Glutamatergic neuron (in vitro differentiated cells): ENCODE data around the gene C1orf122. TPM values are rescaled to one million over a fixed set of nuclear protein-coding genes. Genes with fewer than 3 reads are reported as not detected.

Source experiments
- DNase-seq: peaks from one replicate; pipeline ENCODE4 v3.0.0; 2022
- H3K27ac Mint-ChIP-seq: one replicate; pipeline ENCODE4 v1.8.0; 2020; ENCODE audit warnings: mild to moderate bottlenecking, mixed read lengths, inconsistent platforms; ENCODE audit not compliant: unreplicated experiment
- H3K27me3 Mint-ChIP-seq: one replicate; pipeline ENCODE4 v1.8.0; 2020; ENCODE audit warnings: mild to moderate bottlenecking, moderate library complexity, mixed read lengths, inconsistent platforms; ENCODE audit not compliant: unreplicated experiment
- H3K36me3 Mint-ChIP-seq: one replicate; pipeline ENCODE4 v1.8.0; 2020; ENCODE audit warnings: mild to moderate bottlenecking, mixed read lengths, inconsistent platforms; ENCODE audit not compliant: unreplicated experiment
- H3K4me1 Mint-ChIP-seq: one replicate; pipeline ENCODE4 v1.8.0; 2020; ENCODE audit warnings: mild to moderate bottlenecking, low read depth, mixed read lengths, inconsistent platforms; ENCODE audit not compliant: unreplicated experiment
- H3K4me3 Mint-ChIP-seq: one replicate; pipeline ENCODE4 v1.8.0; 2020; ENCODE audit warnings: mild to moderate bottlenecking, mixed read lengths, inconsistent platforms; ENCODE audit not compliant: unreplicated experiment
- H3K9me3 Mint-ChIP-seq: one replicate; pipeline ENCODE4 v1.8.0; 2020; ENCODE audit warnings: mild to moderate bottlenecking, moderate library complexity, mixed read lengths, inconsistent platforms; ENCODE audit not compliant: unreplicated experiment
- total RNA-seq: library from RNA; stranded (reverse); fragmentation: NEBNext Ultra II Directional; extraction: Animal tissue kit (Norgen Biotek cat#: 25700); gene quantifications from one replicate; pipeline ENCODE4 v1.2.1, GENCODE V29; 2021; ENCODE audit not compliant: unreplicated experiment
- TF ChIP-seq, protein P1 (sequence below): fragments of 200-600 bp; sonication (generic); IDR thresholded peaks from one replicate; pipeline ENCODE4 v1.5.0; 2021; ENCODE audit not compliant: partially characterized antibody, unreplicated experiment

The C1orf122 gene
- total RNA-seq, 1 donor from 2014 or later: 57.3 TPM

GRCh38 chr1:37822906-37823815 lies 15.6 kb downstream of the C1orf122 start:
- Mint-ChIP-seq H3K4me1 (no peaks in the 10 kb centered on the region), H3K36me3 (no peaks in the 10 kb centered on the region), H3K9me3 (no peaks in the 10 kb centered on the region), H3K27me3 (no peaks in the 10 kb centered on the region), H3K4me3 (no peak overlapping the region), H3K27ac (no peak overlapping the region)
- no peak for DNase-seq
- TF ChIP-seq, protein P1, sequence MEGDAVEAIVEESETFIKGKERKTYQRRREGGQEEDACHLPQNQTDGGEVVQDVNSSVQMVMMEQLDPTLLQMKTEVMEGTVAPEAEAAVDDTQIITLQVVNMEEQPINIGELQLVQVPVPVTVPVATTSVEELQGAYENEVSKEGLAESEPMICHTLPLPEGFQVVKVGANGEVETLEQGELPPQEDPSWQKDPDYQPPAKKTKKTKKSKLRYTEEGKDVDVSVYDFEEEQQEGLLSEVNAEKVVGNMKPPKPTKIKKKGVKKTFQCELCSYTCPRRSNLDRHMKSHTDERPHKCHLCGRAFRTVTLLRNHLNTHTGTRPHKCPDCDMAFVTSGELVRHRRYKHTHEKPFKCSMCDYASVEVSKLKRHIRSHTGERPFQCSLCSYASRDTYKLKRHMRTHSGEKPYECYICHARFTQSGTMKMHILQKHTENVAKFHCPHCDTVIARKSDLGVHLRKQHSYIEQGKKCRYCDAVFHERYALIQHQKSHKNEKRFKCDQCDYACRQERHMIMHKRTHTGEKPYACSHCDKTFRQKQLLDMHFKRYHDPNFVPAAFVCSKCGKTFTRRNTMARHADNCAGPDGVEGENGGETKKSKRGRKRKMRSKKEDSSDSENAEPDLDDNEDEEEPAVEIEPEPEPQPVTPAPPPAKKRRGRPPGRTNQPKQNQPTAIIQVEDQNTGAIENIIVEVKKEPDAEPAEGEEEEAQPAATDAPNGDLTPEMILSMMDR: no peak

DNA sequence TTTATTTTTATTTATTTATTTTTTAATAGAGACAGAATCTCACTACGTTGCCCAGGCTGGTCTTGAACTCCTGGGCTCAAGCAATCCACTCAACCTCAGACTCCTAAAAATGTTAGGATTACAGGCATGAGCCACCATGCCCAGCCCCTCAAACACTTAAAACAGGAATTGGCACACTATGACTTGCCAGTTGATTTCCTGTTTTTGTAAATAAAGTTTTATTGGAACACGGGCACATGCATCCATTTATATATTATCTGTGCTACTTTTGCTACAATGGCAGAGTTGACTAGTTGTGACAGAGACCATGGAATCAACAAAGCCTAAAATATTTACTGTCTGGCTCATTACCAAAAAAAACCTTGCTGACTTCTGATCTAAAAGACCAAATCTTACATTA lies 16.4 kb downstream of the C1orf122 start:
- H3K4me1 Mint-ChIP-seq: no peaks in the 10 kb centered on the region
- H3K36me3 Mint-ChIP-seq: no peaks in the 10 kb centered on the region
- no peak for DNase-seq
- H3K9me3 Mint-ChIP-seq: no peaks in the 10 kb centered on the region
- H3K27ac Mint-ChIP-seq: no peak overlapping the region
- no peaks in the 10 kb centered on the region for H3K27me3 Mint-ChIP-seq
- TF ChIP-seq, protein P1: no peak
- no peak overlapping the region for H3K4me3 Mint-ChIP-seq

GRCh38 chr1:37825506-37825905 lies 17.9 kb downstream of the C1orf122 start:
- no peaks in the 10 kb centered on the region for H3K9me3 Mint-ChIP-seq
- no peaks in the 10 kb centered on the region for H3K27me3 Mint-ChIP-seq
- TF ChIP-seq, protein P1: no peak
- no peak overlapping the region for H3K27ac Mint-ChIP-seq
- H3K4me3 Mint-ChIP-seq: no peak overlapping the region
- no peaks in the 10 kb centered on the region for H3K36me3 Mint-ChIP-seq
- no peaks in the 10 kb centered on the region for H3K4me1 Mint-ChIP-seq
- no peak for DNase-seq

DNA sequence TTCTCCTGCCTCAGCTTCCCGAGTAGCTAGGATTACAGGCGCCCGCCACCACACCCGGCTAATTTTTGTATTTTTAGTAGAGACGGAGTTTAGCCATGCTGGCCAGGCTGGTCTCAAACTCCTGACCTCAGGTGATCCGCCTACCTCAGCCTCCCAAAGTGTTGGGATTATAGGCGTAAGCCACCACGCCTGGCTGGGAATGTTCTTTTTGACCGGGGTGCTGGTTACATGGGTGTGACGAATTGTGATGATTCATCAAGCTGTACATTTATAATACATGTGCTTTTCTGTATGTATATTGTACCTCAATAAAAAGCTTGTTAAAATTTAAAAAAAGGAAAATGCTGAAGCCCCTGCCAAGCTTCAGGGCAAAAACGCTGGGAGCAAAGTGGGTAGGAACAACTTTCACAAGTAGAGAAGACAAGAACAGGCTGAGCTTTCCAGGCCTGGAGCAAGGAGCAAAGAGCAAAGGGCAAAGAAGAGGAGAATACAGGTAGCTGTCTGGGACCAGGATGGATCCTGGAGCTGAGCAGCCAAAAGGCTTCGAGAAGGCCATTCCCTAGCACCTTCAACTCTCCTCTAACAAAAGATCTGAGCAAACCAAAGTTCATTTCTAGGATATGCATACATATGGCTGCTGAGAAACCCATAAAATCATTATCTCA lies 21.0 kb downstream of the C1orf122 start:
- no peak overlapping the region for H3K27ac Mint-ChIP-seq
- H3K9me3 Mint-ChIP-seq: no peaks in the 10 kb centered on the region

More for the DNA sequence above, 21.0 kb downstream of the C1orf122 start:
- Mint-ChIP-seq H3K4me1 (no peaks in the 10 kb centered on the region), H3K4me3 (no peak overlapping the region), H3K27me3 (no peaks in the 10 kb centered on the region), H3K36me3 (no peaks in the 10 kb centered on the region)
- no peak for DNase-seq
- TF ChIP-seq, protein P1: no peak
